GM12873 (cell line): ENCODE measurements around the gene RAI1.

Experiments used
- TF ChIP-seq, protein P1 (sequence below): IDR thresholded peaks from 2 replicates; pipeline ENCODE4 v1.5.1; 2012; ENCODE audit warnings: low read depth, mild to moderate bottlenecking, moderate library complexity, low read length, control low read depth; ENCODE audit not compliant: insufficient read depth; ENCODE audit errors: missing control alignments

The RAI1 gene

DNA sequence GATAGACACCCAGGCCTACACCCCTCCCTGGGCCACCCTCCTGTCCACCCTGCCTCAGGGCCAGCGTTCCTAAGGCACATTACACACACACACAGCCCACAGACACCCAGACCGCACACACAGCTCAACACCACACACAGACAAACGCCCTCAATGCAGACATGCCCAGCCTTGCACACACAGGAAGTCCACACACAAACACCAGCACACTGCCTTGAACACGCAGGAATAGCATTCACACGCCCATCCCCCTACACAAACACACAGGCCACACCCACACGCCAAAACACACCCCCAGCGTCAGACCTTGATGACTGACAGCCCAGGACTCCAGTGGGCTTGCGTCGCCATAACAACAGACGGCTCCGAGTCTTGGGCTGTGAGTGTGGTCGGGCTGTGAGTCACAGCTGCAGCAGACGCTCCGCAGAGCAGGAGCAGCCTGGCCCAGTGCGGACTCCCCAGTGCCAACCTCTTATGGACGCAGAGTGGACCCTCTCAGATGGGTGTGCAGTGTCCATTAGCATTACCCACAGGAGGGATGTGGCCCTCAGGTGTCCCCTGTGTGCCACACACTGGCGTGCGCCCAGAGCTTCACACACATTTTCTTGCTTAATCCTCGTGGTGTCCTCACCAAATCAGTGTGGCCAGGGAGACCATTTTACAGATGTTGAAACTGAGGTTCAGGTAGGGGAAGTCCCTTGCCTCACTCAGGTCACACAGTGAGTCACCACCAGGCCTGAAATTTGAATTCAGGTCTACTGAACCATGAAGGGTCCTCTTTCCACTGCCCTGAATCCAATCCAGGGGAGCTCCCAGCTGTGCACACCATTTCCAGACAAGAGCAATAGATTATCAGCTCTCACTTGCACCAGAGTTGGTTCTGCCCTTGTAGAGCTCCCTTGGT is 17.8 kb upstream of the RAI1 start:
- TF ChIP-seq, protein P1, sequence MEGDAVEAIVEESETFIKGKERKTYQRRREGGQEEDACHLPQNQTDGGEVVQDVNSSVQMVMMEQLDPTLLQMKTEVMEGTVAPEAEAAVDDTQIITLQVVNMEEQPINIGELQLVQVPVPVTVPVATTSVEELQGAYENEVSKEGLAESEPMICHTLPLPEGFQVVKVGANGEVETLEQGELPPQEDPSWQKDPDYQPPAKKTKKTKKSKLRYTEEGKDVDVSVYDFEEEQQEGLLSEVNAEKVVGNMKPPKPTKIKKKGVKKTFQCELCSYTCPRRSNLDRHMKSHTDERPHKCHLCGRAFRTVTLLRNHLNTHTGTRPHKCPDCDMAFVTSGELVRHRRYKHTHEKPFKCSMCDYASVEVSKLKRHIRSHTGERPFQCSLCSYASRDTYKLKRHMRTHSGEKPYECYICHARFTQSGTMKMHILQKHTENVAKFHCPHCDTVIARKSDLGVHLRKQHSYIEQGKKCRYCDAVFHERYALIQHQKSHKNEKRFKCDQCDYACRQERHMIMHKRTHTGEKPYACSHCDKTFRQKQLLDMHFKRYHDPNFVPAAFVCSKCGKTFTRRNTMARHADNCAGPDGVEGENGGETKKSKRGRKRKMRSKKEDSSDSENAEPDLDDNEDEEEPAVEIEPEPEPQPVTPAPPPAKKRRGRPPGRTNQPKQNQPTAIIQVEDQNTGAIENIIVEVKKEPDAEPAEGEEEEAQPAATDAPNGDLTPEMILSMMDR = no peak

DNA sequence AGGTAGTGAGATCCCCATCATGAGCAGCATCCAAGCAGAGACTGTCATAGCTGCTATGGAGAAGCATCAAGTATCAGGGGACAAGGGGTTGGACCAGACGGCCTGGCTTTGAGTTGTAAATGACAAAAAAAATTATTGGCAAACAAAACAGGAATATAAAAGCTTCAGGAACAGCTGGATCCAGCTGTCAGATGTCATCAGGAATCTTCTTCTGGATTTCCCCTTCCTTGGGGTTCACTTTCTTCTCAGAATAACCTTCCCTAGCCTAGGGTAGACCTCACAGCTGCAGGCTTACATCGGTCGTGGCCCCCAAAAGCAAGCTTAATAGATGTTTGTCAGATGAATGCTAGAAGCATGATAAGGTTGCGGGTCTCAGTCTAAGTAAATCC is 17.2 kb upstream of the RAI1 start:
- TF ChIP-seq, protein P1 = no peak

DNA sequence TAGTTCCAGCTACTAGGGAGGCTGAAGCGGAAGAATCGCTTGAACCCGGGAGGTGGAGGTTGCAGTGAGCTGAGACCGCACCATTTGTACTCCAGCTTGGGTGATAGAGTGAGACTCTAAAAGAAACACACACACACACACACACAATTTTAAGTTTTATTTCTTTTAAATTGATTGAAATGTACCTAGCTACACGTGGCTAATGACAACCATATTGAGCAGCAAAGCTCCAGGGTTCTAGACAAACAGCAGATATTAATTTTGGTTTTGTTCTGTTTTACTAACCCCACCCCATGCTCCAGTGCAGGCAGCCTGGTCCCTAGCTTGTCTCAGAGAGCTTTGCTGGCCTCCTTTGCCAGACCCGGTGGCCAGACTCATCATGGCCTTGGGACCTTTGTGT is 16.0 kb upstream of the RAI1 start:
- TF ChIP-seq, protein P1 = no peak

DNA sequence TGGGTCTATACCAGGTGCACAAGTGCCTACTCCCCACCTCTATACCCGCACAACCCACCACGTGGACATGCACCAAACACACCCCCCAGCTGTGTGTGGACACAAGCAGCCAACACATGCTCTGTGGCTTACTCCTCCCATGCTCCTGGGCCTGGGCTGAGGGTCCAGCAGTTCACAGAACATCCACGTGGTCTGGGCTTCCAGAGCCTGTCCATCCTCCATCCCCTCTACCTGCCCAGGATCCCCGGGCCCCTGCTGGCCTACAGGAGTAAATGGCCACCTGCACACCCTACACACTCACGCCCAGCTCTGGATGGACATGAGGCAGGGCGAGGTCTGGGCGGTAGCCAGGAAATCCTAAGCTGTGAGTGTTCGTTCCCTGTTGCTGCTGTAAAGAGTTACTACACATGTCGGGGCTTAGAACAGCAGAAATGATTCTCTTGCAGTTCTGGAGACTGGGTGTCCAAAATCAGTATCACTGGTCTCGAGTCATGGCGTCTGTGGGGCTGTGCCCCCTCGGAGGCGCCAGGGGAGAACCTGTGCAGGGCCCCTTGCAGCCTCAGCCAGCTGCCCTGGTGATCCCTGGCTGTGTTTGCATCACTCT is 15.0 kb upstream of the RAI1 start:
- TF ChIP-seq, protein P1 = no peak

DNA sequence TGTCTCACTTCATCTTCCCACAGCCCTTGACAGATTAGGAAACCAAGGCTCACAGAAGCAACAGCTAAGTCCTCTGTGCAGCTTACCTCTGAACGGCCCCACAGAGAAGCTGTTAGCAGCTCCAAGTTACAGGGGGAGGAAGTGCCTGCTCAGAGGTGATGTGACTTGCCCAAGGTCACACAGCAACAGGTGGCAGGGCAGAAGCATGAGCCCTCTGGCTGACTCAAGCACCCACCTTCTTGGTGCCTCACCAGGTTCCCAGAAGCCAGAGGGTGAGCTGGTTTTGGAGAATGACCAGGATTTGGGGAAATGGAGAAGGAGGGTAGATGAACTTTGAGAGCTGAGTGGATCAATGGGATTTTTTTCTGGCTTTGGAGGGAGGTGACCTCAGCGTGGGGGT is 14.0 kb upstream of the RAI1 start:
- TF ChIP-seq, protein P1 = no peak

DNA sequence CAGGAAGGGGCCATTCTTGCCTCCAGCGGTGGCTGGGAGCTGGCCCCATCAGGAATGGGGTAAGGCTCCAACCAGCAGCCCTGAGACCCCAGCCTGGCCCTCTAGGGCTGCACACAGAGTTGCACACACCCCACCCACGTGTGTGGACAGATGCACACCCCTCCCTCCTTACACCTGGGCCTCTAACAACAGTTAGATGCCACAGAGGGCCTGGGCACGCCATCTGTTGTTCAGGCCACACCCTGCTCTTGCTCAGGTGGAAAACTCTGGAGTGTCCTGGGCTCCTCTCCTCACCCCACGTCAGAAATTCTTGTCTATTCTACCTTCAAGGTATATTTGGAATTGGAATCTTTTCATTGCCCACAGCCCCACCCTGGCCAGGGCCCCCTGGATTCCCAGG is 13.3 kb upstream of the RAI1 start:
- TF ChIP-seq, protein P1 = no peak

DNA sequence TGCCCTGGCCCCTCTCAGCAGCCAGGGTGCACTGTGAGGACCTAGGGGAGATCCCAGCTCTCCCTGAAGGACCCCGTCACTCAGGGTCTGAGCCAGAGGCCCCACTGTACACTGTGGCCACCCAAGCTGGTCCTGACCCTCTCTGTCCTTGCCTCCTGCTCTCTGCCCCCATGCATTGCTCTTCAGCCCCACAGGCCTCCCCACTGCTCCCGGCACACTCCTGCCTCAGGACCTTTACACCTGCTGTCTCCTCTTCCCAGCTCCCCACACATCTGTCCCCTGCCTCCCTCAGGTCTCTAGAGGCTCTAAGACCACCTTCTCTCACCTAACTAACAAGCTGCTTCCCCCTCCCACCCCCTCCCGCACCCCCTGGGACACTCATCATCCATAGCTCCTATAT is 12.9 kb upstream of the RAI1 start:
- TF ChIP-seq, protein P1 = no peak
